GM12891 (cell line): ENCODE data around the gene GCGR.

Experiments used
- DNase-seq: peaks from one replicate; pipeline ENCODE4 v3.0.0; 2011; ENCODE audit warnings: low spot score; ENCODE audit not compliant: insufficient read length
- FAIRE-seq: peaks from 2 replicates; lab custom pipeline; 2011; peaks lifted over from hg19 to GRCh38; lab: Jason Lieb, UNC
- PAX5 ChIP-seq: IDR thresholded peaks from 2 replicates; pipeline ENCODE4 v1.6.1; 2011; ENCODE audit warnings: low read length, moderate library complexity, mild to moderate bottlenecking; ENCODE audit not compliant: insufficient read depth, severe bottlenecking
- POLR2A ChIP-seq: IDR thresholded peaks from 2 replicates; pipeline ENCODE4 v1.6.1; 2011; ENCODE audit warnings: low read depth, low read length, control low read depth
- POLR2AphosphoS5 ChIP-seq: IDR thresholded peaks from 2 replicates; pipeline ENCODE4 v1.6.1; 2011; ENCODE audit warnings: low read depth, low read length, control low read depth
- POU2F2 ChIP-seq: IDR thresholded peaks from 2 replicates; pipeline ENCODE4 v1.6.1; 2011; ENCODE audit warnings: low read depth, mild to moderate bottlenecking, control low read depth, low read length, moderate library complexity
- SPI1 ChIP-seq: IDR thresholded peaks from 2 replicates; pipeline ENCODE4 v1.6.1; 2011; ENCODE audit warnings: low read depth, low read length, control low read depth
- TAF1 ChIP-seq: IDR thresholded peaks from 2 replicates; pipeline ENCODE4 v1.6.1; 2011; ENCODE audit warnings: low read depth, low read length, control low read depth

Gene GCGR

DNA sequence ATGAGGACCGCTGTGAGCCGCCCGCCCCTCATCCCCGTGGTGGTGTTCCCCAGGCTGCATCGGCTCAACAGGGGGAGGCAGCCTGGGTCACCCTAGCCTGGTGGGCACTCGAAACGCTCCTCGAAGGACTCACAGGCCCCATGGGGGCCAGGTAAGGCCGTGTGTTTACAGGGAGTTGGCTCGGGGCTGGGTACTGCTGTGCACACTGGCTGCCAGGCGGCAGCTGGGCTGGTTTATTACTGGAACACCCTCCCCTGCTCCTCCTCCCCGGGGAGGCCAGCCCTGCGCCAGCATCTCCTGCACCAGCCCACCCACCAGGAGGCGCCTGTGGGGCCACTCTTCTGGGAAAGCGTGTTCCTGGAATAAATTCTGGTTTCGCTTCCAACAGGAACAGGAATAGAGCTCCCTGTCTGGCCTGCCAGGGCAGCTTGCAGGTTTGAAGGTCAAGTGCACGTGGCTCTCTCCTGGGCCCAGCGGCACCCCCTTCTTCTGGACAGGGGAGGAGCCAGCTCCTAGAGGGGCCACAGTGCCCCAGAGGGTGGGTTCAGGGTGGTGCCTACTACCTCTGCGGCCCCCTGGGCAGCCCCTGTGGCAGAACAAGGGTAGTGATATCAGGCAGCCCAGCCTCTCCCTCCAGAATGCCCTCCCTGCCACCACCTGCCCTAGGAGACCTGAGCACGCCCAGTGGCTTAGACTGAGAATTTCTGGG lies 17.8 kb downstream of the GCGR start:
- no peak for DNase-seq
- TF ChIP-seq POU2F2 (no peak), PAX5 (no peak), POLR2A (no peak), POLR2AphosphoS5 (no peak), TAF1 (no peak), SPI1 (no peak)
- FAIRE-seq, result no peak

DNA sequence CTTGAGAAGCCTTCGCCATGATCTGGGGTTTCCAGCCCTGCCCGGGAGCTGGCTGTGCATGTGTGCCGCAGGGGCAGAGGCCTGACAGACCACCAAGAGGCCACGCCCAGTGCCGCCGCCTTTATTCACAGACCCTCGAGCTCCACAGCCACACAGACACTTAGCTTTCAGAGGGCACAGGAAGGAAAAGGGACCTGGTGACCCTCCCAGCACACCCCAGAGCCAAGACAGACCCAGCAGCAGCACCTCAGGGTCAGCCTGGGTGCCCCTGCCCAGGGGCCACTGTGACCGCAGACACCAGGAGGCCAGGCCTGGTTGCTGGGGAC lies 18.3 kb downstream of the GCGR start:
- DNase-seq, result no peak
- TF ChIP-seq TAF1 (no peak), PAX5 (no peak), SPI1 (no peak), POLR2AphosphoS5 (no peak), POU2F2 (no peak), POLR2A (no peak)
- FAIRE-seq, result no peak

DNA sequence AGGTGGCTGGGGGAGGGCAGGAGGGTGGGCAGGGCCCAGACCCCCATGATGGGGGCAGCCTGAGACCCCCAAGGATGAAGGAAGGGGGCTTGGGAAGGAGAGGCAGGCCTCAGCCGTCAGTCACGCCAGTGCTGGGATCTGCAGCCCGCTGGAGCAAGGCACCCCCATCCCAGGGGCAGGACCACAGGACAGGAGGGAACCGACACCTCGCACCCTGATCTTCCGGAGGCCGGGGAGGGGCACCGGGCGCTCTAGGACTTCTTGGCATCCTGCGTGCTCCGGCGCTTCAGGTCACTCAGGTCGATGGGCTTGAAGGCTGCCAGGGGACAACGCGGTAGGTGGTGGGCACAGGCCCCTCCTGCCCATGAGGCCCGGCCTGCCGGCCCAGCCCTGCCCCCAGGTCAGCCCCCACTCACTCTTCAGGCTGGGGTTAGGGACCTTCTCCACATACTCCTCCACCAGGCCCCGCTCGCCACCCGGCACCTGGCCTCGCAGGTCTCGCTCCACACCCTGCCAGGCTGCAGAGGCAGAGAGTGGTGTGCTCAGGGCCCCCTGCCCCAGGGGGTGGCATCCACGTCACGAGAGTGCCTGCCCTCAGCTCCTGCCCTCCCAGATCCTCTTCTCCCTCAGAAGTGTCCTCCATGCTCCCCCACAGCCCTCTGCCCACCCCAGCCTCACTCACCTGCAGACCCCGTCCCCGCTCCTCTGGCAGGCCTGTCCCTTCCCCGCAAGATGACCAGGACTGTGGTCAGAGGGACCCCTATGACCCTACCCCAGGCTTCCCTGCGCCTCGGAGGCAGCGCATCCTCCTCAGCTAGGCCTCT lies 19.3 kb downstream of the GCGR start:
- TF ChIP-seq POU2F2 (no peak), SPI1 (no peak), TAF1 (no peak), POLR2A (no peak), POLR2AphosphoS5 (no peak), PAX5 (no peak)
- DNase-seq, result no peak
- no peak for FAIRE-seq

DNA sequence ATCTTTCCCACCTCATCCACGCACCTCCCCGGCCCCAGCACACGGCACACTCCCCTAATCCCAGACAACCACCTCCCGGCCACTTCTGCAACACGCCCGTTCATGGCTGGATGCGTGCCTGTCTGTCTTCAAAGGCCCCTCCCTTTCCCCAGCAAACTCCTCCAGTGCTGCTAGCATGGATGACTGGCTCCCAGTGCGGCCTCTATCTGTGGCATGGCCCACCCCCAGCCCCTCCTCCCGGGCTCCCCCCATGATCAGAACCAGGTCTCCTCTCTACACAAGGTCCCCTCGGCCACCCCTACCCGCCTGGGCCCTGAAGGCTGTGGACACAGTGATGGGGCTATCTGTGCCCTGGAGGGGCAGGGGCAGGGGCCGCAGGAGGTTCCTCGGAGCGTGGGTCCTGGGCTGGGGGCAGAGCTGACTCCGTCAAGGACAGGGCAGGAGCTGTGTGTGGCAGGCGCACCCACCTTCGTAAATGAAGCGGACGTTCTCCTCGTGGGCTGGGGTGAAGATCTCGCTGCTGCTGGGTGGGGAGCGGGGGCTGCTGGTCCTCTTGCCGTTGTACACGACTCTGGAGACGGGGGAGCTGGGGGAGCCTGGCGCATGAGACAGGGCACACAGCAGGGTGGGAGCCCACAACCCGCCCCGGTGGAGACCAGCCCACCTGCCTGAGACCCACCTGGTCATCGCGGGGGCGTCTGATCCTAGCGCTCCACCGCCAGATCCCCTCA lies 20.0 kb downstream of the GCGR start:
- DNase-seq, result no peak
- no peak for TF ChIP-seq SPI1
- no peak for TF ChIP-seq TAF1
- no peak for TF ChIP-seq PAX5
- no peak for TF ChIP-seq POLR2AphosphoS5
- TF ChIP-seq POU2F2, result no peak
- no peak for FAIRE-seq

DNA sequence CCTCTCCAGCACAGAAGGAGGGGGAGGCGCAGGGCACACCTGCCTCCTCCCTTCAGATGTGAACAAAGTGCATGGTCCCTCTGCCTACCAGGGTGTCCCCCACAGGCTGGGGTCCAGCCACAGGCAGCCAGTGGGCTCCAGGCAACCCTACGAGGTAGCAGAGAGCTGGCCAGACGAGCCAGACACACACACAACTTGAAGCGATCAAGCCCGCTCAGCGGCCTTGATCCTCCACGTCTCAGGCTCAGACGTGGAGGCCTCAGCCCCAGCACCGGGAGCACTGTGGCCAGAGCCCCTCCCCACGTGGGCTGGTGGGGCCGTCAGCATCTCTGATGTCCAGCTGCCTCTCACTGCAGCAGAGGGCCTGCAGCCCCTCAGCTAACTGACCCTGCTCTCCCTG lies 20.6 kb downstream of the GCGR start:
- FAIRE-seq (no peak), DNase-seq (no peak)
- TF ChIP-seq POLR2A (no peak), PAX5 (no peak), SPI1 (no peak), POU2F2 (no peak), TAF1 (no peak), POLR2AphosphoS5 (no peak)

DNA sequence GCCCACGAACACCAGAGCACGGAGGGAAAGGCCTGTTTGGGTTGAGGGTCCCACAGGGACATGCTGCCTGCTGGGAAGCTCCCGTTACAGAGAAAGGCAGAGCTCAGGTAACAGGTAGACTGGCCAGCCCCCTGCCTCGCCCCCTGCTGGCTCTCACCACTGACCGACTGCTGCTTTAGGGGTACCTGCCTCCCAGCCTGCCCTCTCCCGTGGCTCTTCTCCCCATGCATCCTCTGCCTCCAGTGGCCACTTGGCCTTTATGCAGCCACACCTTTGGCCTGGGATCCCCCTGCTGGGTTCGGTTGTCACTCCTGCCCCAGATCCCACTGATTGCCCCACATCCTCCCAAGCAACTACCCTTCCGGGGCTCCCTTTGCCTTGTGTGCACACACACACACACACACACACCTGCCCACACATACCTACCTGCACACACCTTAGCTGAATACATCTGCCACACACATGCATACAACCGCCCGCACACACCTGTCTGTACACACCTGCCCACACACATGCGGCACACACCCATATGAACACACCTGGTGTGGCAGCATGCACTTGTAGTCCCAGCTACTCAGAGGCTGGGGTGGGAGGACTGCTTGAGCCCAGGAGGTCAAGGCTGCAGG lies 22.0 kb downstream of the GCGR start:
- no peak for DNase-seq
- TF ChIP-seq POLR2A (no peak), POLR2AphosphoS5 (no peak), TAF1 (no peak), PAX5 (no peak), POU2F2 (no peak), SPI1 (no peak)
- FAIRE-seq, result peak; percentile 23

DNA sequence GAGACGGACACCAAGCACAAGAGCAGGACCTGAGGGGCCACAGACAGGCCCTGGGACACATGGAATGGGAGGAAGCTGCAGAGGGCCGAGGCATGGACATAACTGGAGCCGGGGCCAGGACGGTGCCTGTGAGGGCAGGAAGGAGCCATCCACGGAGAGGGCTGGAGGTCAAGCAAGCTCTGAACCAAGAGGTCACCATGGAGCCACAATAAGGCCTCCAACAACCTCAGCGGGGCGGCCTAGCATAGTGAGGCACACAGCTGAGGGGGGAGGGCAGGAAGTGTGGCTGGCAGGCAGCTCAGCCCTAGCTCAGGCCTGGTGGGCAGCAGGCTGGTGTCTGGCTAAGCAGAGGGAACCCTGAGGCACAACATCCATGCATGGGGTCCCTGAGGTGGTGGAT lies 24.7 kb downstream of the GCGR start:
- FAIRE-seq, result no peak
- no peak for TF ChIP-seq POLR2A
- no peak for DNase-seq

DNA sequence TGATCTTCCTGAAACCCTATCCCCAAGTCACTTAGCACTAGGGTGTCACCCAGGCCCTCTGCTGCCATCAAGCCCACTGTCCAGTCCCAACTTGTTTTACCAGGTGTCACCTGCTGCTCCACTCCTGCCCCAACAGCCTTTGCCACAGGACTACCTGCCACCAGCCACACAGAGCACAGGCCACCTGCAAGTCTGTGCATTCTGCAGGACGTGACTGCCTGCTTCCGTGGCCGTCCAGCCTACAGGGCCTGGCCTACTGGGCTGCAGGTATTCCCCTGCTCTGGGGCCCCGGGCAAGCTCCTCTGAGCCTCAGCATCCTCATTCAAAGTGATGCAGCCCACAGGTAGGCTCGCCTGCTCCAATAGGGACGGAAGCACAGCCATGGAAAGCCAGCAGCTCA lies 25.9 kb downstream of the GCGR start:
- DNase-seq, result no peak
- FAIRE-seq, result no peak
- TF ChIP-seq POLR2A (no peak), POU2F2 (no peak)

DNA sequence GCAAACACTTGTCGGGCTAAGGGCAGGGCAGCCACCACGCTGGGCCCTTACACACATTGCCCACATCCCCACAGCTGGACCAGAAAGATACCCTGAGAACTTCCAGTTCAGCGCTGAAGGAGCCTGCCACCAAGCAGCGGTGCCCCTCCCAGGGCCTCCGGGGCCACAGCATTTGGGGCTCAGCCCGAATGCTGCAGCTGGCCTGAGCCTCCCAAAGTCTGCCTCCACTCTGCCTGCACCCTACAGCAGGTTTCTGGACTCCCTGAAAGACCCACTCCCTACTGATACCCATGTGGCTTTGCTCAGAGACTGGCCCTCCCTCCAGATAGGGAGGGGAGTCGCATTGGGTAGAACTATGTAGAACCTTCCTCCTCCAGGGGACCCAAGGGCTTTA lies 27.6 kb downstream of the GCGR start:
- DNase-seq (no peak), FAIRE-seq (peak; percentile 89)
- TF ChIP-seq POLR2A, result no peak
- TF ChIP-seq PAX5, result no peak
- TF ChIP-seq POU2F2, result no peak
- no peak for TF ChIP-seq POLR2AphosphoS5
- no peak for TF ChIP-seq TAF1
- no peak for TF ChIP-seq SPI1
